PC-9 (cell line): ENCODE data around the gene CMTR1.

Experiments used
- CTCF ChIP-seq: fragments of 200-600 bp; sonication (generic); conservative IDR thresholded peaks from 2 replicates; pipeline ENCODE4 v1.6.1; 2017; ENCODE audit warnings: mixed run types, antibody characterized with exemption, mild to moderate bottlenecking, moderate library complexity
- EZH2 ChIP-seq: fragments of 200-600 bp; sonication (generic); IDR thresholded peaks from 2 replicates; pipeline ENCODE4 v1.8.0; 2017; ENCODE audit warnings: antibody characterized with exemption, low read depth

DNA sequence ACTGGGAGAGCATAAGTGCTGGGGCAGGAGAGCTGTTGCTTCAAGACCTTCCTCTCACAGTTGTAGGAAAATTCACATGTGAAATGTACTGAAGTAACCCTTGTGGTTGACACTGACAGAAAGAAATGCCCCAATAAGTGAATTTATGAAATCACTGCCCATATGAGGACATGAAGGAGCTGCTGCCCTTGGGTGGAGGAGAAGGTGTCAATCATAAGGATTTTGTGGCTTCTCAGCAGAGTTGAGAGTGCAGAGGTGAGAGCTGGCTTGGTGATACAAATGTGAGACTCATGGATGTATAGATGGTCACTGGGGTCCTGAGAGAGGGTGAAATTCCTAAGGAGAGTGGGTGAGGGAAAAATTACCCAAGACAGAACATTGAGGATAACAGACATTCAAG, 33.9 kb upstream of the CMTR1 start:
- TF ChIP-seq CTCF = no peak
- TF ChIP-seq EZH2 = no peak
